Suprapubic skin (tissue), 4 donors: ENCODE data around the gene SYT3. TPM values are rescaled to one million over a fixed set of nuclear protein-coding genes. Genes with fewer than 3 reads are reported as not detected.

ENCODE experiments used
- DNase-seq, 2 donors: peaks; one replicate each; pipeline ENCODE4 v3.0.0-alpha.2; 2019; ENCODE audit warnings: low spot score in 2 of 2
- H3K27ac ChIP-seq: fragments of 200-600 bp; sonication (generic); one replicate; pipeline ENCODE4 v1.5.1; 2019
- H3K27me3 ChIP-seq: fragments of 200-600 bp; sonication (generic); one replicate; pipeline ENCODE4 v1.5.1; 2019
- H3K36me3 ChIP-seq: fragments of 200-600 bp; sonication (generic); one replicate; pipeline ENCODE4 v1.5.1; 2019
- H3K4me1 ChIP-seq: fragments of 200-600 bp; sonication (generic); one replicate; pipeline ENCODE4 v1.5.1; 2019
- H3K4me3 ChIP-seq: fragments of 200-600 bp; sonication (generic); one replicate; pipeline ENCODE4 v1.5.1; 2019; ENCODE audit warnings: mild to moderate bottlenecking
- H3K9me3 ChIP-seq: fragments of 200-600 bp; sonication (generic); one replicate; pipeline ENCODE4 v1.5.1; 2019
- EP300 ChIP-seq: sonication (generic); formaldehyde crosslinking; IDR thresholded peaks from one replicate; pipeline ENCODE4 v1.6.1; 2017; ENCODE audit warnings: antibody characterized with exemption
- POLR2A ChIP-seq, 2 donors: fragments of 450-650 bp; IDR thresholded peaks; one replicate each; pipeline ENCODE4 v1.6.1; 2017; ENCODE audit warnings: antibody characterized with exemption in 2 of 2, mild to moderate bottlenecking in 2 of 2, moderate library complexity in 2 of 2
- POLR2AphosphoS5 ChIP-seq, 3 donors: sonication (generic); formaldehyde crosslinking; IDR thresholded peaks; one replicate each; pipeline ENCODE4 v1.6.1; 2017; ENCODE audit warnings: antibody characterized with exemption in 3 of 3
- WGBS: methylation state at CpG from one replicate; pipeline ENCODE4 v1.1.5; 2018; 5-methylcytosine and 5-hydroxymethylcytosine counted together
- total RNA-seq, 4 donors: library from RNA; depleted of rRNA; stranded (reverse); fragments of >200 nt; gene quantifications; one replicate each; pipeline ENCODE4 v1.1.0, GENCODE V29; 2016
- TF ChIP-seq, protein P1 (sequence below), 2 donors: fragments of 200-600 bp in 1 of 2; fragments of 450-650 bp in 1 of 2; sonication (generic) in 1 of 2; IDR thresholded peaks; one replicate each; pipeline ENCODE4 v1.5.1; 2016 to 2019; ENCODE audit warnings: antibody characterized with exemption in 2 of 2, mild to moderate bottlenecking in 1 of 2, moderate library complexity in 1 of 2

Gene SYT3
- total RNA-seq, 4 donors from 2014 or later = 0.23 to 1.8 (median 0.30) TPM; not detected in 1

DNA sequence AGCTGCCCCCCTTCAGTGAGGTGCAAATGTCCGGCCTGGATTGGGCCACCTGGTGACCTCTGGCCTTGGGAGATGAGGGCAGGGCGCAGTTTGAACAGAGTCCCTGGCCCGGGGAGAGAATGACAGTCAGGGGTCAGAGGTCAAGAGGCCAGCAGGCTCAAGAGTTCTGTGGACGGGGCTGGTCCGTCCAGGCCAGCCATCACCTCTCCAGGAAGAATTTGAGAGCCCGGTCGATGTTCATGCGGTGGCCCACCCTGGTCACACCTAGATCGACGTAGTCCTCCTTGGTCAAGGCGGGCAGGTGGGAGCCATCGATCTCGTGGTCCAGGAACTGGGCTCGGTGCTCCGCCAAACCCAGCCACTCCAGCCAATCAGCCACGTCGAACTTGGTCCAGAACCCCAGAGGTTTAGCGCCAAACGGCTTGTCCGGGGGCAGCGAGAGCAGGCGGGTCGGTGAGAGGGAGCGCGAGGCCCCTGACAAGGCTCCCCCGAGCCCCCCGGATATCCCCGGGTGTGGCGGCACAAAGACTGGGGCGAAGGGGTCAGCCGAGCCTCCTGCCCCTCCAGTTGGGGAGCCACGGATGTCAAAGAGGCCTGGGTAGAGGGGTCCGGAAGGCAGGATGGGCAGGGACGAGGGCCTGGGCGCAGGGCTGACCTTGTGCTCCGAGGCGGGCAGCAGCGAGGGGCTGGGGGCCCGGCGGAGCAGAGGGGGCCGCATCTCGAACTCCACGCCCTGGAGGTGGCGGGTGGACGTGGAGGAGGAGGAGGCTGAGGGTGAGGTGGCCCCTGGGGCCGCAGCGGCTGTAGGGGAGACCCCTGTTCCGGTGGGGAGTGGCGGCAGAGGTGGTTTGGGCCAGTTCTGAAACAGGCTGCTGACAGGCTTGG lies 22.3 kb upstream of the SYT3 start:
- H3K27me3 ChIP-seq = peaks cover 86% of the 10 kb centered on the region

DNA sequence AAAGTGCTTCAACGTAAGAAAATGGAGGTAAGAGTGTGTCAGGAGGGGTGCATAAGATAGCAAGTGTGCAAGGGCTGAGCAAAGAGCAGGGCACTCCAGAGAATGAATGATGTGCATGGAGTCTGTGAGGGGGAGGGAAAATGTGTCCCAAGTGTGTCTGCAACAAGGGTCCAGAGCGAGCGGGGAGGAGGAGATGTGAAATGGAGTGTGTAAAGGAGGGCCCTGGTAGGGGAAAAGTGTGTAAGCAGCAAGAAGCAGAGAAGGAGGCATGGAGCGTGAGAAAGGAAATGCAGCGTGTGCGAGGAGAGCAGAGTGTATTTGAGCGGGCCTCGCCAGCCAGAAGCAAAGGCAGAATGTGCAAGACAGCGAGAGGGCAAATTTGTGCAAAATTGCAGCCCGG lies 21.3 kb upstream of the SYT3 start:
- DNase-seq = no peak
- Histone ChIP-seq H3K4me3 (no peak overlapping the region), H3K27ac (no peak overlapping the region), H3K9me3 (no peaks in the 10 kb centered on the region), H3K27me3 (peaks cover 84% of the 10 kb centered on the region), H3K36me3 (no peaks in the 10 kb centered on the region), H3K4me1 (peaks cover 16% of the 10 kb centered on the region)
- no peak for TF ChIP-seq POLR2AphosphoS5 (IDR thresholded peaks at IDR 0.05)
- TF ChIP-seq POLR2A (IDR thresholded peaks at IDR 0.05) = no peak
- TF ChIP-seq EP300 = no peak
- TF ChIP-seq, protein P1, sequence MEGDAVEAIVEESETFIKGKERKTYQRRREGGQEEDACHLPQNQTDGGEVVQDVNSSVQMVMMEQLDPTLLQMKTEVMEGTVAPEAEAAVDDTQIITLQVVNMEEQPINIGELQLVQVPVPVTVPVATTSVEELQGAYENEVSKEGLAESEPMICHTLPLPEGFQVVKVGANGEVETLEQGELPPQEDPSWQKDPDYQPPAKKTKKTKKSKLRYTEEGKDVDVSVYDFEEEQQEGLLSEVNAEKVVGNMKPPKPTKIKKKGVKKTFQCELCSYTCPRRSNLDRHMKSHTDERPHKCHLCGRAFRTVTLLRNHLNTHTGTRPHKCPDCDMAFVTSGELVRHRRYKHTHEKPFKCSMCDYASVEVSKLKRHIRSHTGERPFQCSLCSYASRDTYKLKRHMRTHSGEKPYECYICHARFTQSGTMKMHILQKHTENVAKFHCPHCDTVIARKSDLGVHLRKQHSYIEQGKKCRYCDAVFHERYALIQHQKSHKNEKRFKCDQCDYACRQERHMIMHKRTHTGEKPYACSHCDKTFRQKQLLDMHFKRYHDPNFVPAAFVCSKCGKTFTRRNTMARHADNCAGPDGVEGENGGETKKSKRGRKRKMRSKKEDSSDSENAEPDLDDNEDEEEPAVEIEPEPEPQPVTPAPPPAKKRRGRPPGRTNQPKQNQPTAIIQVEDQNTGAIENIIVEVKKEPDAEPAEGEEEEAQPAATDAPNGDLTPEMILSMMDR (IDR thresholded peaks at IDR 0.05) = no peak
- WGBS = 64% methylated on average over 10 of the region's 10 CpGs

More for the DNA sequence above, 22.3 kb upstream of the SYT3 start:
- no peaks in the 10 kb centered on the region for H3K36me3 ChIP-seq
- WGBS = 65% methylated on average over 33 of the region's 49 CpGs
- DNase-seq = no peak
- H3K27ac ChIP-seq = no peak overlapping the region
- TF ChIP-seq POLR2AphosphoS5 (IDR thresholded peaks at IDR 0.05) (no peak), POLR2A (IDR thresholded peaks at IDR 0.05) (no peak), EP300 (no peak)
- TF ChIP-seq, protein P1 (IDR thresholded peaks at IDR 0.05) = no peak
- no peaks in the 10 kb centered on the region for H3K9me3 ChIP-seq
- peaks cover 21% of the 10 kb centered on the region for H3K4me1 ChIP-seq
- no peak overlapping the region for H3K4me3 ChIP-seq

DNA sequence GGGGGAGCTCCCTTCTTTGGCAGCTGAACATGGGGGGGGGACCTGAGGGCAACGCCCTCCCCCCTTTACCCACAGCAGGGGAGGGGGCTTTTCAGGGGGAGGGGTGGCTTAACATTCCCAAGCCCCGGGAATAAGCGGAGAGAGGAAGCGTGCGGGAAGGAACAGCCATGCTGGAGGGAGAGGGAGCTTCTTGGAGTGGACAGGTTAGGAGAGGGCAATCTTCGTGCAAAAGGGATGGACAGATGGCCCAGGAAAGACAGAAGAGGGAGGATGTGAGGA lies 20.3 kb upstream of the SYT3 start:
- H3K27ac ChIP-seq = no peak overlapping the region
- TF ChIP-seq POLR2AphosphoS5 (IDR thresholded peaks at IDR 0.05) = no peak
- TF ChIP-seq, protein P1 (IDR thresholded peaks at IDR 0.05) = no peak
- H3K4me3 ChIP-seq = no peak overlapping the region
- H3K27me3 ChIP-seq = peaks cover 86% of the 10 kb centered on the region
- H3K9me3 ChIP-seq = peaks cover 4% of the 10 kb centered on the region
- peaks cover 15% of the 10 kb centered on the region for H3K4me1 ChIP-seq
- no peak for DNase-seq
- WGBS = 30% methylated on average over 6 of the region's 6 CpGs
- no peaks in the 10 kb centered on the region for H3K36me3 ChIP-seq

DNA sequence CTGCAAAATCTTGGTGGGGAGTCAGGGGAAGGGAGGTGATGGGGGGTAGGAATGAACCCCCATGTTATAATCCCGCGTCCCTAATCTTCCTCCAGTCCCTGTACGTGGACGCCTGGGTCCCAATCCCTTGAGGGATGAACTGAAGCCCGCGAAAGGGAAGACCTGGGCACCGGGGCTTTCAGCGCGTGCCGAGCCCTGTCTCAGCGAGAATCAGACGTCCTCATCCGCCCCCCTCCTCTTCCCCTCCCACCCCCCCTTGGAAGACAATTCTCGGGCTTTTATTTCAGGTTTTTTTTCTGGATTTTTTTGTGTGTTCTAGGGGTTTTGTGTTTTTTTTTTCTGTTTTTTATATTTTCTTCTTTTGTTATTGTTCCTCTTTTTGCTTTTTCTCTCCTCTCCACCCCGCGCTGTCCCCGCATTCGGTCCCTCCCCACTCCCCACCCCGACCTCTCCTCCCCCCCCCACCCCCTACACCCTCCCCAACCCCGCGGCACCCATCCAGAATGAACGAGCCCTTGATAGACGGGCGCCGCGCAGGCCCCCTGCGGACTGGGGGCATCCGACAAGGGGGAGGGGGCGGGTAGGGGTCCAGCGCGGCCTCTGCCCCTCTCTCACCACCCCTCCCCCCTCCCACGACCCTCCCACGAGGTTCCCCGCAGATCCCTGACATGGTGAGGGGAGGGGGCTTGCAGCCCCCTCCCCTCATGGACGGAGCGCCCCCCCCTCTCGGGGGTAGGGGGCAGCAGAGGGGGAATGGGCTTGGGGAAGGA lies 19.8 kb upstream of the SYT3 start:
- DNase-seq = no peak
- H3K4me3 ChIP-seq = peak overlapping the region; percentile 42
- peaks cover 6% of the 10 kb centered on the region for H3K9me3 ChIP-seq
- H3K36me3 ChIP-seq = no peaks in the 10 kb centered on the region
- peaks cover 86% of the 10 kb centered on the region for H3K27me3 ChIP-seq
- TF ChIP-seq, protein P1 (IDR thresholded peaks at IDR 0.05) = no peak
- TF ChIP-seq POLR2AphosphoS5 (IDR thresholded peaks at IDR 0.05) (no peak), EP300 (no peak), POLR2A (IDR thresholded peaks at IDR 0.05) (no peak)
- peaks cover 15% of the 10 kb centered on the region for H3K4me1 ChIP-seq
- 3% methylated on average over 33 of the region's 37 CpGs for WGBS
- H3K27ac ChIP-seq = no peak overlapping the region
